Heart left ventricle (tissue), 13 donors: Measurements from ENCODE around the gene CRLF1.

ENCODE experiments used
- POLR2A ChIP-seq, 2 donors: fragments of 450-650 bp; IDR thresholded peaks; one replicate each; pipeline ENCODE4 v1.6.1; 2017; ENCODE audit warnings: antibody characterized with exemption in 2 of 2, mild to moderate bottlenecking in 2 of 2, moderate library complexity in 2 of 2
- TF ChIP-seq, protein P1 (sequence below), 12 donors: fragments of 200-600 bp; sonication (generic) in 4 of 12; IDR thresholded peaks; one replicate each; pipeline versions ENCODE4 v1.5.0 to v1.8.0; 2018 to 2022; ENCODE audit warnings: antibody characterized with exemption in 12 of 12, mild to moderate bottlenecking in 5 of 12
- donor health status: ischemic (EF 13 %, LVEDD 7.1; RV severe dilation, severe dysfunction).
- donor health status: DM: no; HTN: yes; CAD: no.
- donor health status: DM: no; HTN: no; CAD: no.
- donor health status: ischemic (EF 25% LVEDD 6.9; RV normal size, moderate dysfunction).
- donor health status: ischemic (EF 25% LVEDD 5.7; RV mildly dilated, moderate dysfunction).
- donor health status: ischemic (EF 35%, LVEDD 5.7; RV mildly dilated, moderate dysfunction).
- donor health status: nonischemic (EF 11% LVEDD 7.7; RV severe dilation, severe dysfunction).
- donor health status: DM: yes; HTN: yes; CAD: no.
- donor health status: PGD.
- donor health status: ischemic (EF 29% LVEDD 5.4; RV normal size, mild dysfunction).
- donor health status: nonischemic (EF 23%, LVEDD 6.1; RV moderate dilation, normal function).

DNA sequence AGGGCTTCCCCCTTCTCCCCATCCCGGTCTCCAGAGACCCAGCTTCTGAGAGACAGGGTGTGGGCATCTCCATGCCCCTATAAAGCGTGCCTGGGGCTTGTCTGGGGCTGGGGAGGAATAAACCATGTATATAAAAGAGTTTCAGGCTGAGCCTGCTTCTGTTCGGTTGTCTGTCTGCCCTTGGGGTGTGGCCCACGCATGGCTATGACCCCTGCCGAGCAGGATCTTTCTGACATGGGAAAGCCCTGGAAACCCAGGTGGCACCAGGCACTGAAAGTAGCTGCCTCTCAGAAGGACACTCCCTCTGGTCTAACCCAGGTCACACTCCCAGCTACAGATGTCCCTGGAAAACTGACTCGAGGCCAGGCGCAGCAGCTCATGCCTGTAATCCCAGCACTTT, 14.3 kb upstream of the CRLF1 start:
- no peak for TF ChIP-seq POLR2A (IDR thresholded peaks at IDR 0.05)
- TF ChIP-seq, protein P1, sequence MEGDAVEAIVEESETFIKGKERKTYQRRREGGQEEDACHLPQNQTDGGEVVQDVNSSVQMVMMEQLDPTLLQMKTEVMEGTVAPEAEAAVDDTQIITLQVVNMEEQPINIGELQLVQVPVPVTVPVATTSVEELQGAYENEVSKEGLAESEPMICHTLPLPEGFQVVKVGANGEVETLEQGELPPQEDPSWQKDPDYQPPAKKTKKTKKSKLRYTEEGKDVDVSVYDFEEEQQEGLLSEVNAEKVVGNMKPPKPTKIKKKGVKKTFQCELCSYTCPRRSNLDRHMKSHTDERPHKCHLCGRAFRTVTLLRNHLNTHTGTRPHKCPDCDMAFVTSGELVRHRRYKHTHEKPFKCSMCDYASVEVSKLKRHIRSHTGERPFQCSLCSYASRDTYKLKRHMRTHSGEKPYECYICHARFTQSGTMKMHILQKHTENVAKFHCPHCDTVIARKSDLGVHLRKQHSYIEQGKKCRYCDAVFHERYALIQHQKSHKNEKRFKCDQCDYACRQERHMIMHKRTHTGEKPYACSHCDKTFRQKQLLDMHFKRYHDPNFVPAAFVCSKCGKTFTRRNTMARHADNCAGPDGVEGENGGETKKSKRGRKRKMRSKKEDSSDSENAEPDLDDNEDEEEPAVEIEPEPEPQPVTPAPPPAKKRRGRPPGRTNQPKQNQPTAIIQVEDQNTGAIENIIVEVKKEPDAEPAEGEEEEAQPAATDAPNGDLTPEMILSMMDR (IDR thresholded peaks at IDR 0.05): no peak
